GM19324 (cell line): ENCODE measurements around the gene TNMD.

Experiments used
- ATAC-seq: cut with Tn5 transposase; IDR thresholded peaks from one replicate; pipeline ENCODE4 v1.9.1; 2021; ENCODE audit warnings: mild to moderate bottlenecking, moderate library complexity; ENCODE audit not compliant: unreplicated experiment, low FRiP score

Gene TNMD

DNA sequence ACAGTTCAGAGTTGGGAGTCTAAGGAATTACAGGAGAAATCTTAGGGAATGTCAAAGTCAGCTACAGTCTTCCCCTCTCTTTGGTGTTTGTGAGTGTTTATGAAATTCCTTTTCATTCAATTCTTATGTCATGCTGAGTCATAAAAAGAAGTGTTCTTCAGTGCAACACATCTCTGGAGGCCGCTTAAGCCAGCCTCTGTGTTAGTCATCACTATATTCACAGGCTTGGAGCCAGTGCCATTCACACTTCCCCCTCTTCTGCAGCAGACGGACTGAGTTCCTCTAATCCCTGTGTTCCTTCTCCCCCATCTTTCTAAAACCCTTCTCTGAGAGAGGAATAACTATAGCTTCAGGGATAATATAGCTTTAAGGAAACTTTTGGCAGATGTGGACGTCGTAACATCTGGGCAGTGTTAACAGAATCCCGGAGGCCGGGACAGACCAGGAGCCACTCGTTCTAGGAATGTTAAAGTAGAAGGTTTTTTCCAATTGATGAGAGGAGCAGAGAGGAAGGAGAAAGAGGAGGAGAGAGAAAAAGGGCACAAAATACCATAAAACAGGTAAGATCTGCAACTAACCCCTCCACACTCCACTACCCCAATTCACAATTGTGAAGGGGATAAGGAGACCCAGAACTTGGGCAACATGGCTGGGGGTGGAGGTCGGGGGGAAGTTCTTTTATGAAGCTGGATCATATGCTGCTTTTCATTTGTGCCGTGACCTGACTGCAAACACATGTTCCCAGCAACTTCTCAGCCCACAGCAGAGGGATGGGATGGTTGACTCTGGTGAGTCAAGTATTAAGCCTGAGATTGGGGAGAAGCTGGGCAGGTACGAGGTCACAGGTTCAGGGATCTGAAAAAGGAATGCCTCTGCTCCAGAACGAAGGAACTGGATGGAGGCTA is 59.5 kb downstream of the TNMD start, which contains the start of gene SRPX2:
Gene SRPX2, plus strand, starts transcription at position 244 of the 905 bp plus-strand sequence. CDS start 2,124 bp downstream, outside the sequence.
- ATAC-seq = no peak

DNA sequence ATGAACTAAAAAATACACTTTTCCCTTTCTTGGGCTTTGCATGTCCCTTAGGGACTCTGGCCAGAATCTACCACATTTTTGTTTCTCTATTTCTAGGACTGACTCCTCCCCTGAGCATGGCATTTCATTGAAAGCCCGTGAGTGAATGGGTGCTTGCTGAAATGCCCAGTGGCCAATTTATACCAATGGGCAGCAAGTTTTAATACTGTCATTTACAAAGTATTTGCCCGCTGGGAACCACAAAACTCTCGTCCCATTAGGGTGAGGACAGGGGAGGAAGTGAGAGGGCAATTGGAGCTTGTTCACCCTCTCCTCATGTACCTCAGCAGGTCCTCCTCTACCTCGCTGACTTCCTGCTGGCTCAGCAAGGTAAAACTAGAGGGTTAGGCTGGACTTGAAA is 60.4 kb downstream of the TNMD start:
- no peak for ATAC-seq

DNA sequence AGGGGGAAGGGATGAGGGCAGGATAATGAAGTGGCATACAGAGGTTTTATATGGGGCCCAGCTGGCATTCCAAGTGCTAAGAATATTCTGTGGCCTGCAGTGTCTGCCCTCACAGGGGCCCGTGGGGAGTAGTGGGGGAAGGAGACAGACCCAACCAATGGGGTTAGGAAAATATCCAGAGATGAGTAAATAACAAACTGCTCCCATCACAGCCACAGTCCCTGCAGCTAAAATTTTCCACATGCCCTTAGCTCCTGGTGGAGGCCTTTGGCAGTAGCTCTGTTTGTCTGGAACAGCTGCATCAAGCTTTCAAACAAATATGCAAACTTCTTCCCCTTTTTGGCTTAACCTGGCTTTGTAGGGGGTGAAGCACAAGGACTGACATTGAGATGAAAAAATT is 62.4 kb downstream of the TNMD start:
- ATAC-seq = no peak

DNA sequence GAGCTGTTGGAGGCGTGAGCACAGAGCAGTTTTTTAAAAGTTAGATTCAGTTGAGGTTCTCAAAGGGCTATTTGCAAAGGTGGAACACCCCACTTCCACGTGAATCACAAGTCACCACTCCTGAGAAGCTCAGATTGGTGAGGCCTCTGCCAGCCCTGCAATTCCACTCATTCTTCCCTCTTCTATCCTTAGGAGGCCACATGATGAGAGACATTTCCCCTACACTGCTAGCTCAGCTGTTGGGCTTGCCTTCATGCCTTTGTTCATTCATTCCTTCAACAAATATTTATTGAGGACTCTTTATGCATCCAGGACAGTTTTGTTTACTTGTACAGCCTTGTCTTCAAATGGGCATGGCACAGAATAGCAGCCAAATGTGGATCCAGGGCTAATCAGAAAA is 63.0 kb downstream of the TNMD start:
- no peak for ATAC-seq

DNA sequence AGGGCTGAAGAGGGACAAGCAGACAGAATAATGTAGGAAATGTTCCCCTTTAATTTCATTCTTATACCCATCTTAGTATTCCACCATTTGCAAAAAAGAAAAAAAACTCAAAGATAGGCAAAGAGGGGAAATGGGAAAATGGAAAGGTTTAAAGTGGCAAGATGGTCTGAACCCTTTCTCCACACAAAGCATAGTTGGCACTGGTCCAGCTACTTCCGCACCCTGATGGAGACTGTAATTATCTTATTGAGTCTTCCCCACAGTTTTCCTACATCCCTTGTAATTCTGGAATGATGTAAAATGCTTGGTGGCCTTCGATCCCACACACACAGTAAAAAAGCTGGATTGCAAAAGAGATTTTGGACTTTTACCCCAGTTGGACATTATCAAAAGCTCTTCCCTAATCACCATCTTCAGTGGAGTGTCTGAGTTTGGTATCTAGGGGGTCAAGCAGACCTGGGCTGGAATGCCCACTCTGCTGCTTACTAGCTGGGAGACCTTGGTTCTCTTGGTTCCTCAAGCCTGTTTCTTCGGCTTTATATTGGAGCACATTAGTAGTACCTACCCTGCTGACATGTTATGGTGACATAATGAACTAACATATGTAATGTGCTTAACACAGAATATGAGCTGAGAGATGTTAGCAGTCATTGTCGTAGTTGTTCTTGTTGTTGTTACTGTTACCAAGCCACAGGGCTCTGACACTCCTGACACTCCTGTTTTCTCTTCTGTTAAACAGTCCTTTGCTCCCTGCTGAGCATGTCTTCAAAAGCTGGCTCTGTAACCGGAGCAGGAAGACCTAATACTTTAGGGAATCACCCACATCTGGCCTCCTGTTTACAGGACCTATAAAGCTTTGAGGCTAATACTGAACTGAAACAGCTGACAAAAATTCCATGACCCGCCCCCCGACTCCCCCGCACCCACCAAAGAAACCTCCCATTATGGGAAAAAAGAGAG is 64.0 kb downstream of the TNMD start:
- no peak for ATAC-seq
